NCI-H187 (cell line): ENCODE results near the gene CRABP2.

ENCODE experiments used
- DNase-seq, 2 experiments: peaks; one replicate each; lab custom pipeline; 2025; lab: John Stamatoyannopoulos, UW

The CRABP2 gene

GRCh38 chr1:156654700-156655099, 50.7 kb downstream of the CRABP2 start:
- DNase-seq = no peak

- DNase-seq = no peak
These were observed 52.4 kb downstream of the CRABP2 start for GRCh38 chr1:156652992-156653355.

GRCh38 chr1:156652131-156652991, 53.0 kb downstream of the CRABP2 start:
- DNase-seq = no peak
